GM19468 (cell line): ENCODE measurements around the gene NCK2.
A peak's percentile ranks its signal among the peaks of the same experiment; 100 is the strongest.

Source experiments
- ATAC-seq: cut with Tn5 transposase; IDR thresholded peaks from one replicate; pipeline ENCODE4 v1.9.1; 2021; ENCODE audit warnings: mild to moderate bottlenecking, moderate library complexity, moderate number of reproducible peaks; ENCODE audit not compliant: unreplicated experiment; ENCODE audit errors: extremely low read depth

Gene NCK2

DNA sequence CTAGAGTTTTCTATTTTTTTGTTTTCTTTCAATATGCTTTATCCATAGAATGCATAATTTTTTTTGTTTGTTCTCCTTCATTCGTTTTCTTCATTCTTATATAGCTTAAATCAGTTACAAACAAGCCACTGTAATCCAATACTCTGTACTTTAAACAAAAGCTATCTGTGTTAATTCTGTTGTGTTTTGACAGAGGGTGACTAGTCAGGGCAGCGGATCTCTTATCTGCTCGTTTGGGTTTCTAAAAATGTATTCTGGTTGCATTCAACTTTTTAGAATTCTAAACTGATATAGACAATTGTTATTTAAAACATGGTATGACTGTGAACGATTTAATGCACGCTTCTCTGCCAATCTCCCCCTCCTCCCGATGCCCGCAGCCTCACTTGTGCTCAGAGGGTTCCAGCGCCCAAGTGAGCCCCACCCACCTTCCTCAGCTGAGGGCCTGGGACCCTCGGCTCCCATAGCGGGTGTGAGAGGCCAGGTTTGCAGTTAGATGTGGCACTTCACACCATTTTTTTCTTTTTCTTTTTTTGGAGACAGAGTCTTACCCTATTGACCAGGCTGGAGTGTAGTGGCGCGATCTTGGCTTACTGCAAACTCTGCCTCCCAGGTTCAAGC lies 44.1 kb downstream of the NCK2 start:
- ATAC-seq = no peak

DNA sequence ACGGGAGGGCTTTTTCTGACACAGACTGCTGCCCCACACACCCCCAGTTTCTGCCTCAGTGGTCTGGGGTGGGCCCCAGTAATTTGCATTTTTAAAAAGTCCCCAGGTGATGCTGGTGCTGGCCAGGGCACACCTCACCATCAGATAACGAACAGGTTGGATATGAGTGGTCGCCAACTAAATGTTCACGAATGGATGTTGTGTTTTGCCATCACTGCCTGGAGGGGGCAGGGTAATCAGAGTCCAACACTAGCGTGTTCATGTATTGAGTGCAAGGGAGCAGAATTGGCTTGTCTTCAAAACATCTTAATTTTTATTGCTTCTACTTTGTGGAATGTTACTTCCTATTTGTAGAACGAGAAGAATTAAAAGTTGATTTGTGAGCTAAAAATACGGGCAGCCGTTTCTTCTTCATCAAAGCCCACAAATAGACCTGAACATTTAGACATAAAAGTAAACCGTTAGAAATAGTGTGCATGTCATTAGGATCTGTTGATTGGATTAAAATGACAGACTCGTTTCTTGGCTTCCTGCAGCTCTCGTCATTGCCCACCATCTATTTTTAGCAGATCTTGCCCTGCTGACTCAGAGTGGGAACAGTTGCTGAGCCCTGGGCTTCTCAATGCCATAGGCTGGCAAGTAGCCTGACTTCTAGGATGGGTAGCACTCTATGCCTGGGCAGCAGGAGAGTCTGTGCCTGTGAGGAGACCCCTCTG lies 45.2 kb downstream of the NCK2 start:
- peak; percentile 66 for ATAC-seq

- ATAC-seq = peak; percentile 9
Measured at GRCh38 chr2:105790461-105791149, 45.9 kb downstream of the NCK2 start.

DNA sequence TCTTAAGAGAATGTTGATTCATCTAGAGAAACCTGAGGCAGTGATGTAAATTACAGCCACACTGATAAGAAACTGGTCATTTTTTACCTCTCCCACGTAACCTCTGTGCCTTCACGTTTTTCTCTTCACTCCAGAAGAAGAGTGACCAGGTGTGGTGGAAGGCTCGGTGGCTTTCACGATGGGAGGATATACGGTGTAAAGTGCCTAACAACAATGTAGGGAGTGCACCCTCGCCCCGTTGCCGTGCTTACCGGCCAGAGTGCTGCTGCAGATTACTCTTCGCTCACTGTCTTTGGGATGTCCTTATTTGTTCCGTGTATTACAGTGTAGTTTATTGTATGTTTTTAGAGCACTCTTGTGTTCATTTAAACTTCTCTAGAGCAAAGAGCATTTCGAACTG lies 46.5 kb downstream of the NCK2 start:
- ATAC-seq = no peak

- ATAC-seq = no peak
Measured at GRCh38 chr2:105792561-105792960, 47.8 kb downstream of the NCK2 start.

DNA sequence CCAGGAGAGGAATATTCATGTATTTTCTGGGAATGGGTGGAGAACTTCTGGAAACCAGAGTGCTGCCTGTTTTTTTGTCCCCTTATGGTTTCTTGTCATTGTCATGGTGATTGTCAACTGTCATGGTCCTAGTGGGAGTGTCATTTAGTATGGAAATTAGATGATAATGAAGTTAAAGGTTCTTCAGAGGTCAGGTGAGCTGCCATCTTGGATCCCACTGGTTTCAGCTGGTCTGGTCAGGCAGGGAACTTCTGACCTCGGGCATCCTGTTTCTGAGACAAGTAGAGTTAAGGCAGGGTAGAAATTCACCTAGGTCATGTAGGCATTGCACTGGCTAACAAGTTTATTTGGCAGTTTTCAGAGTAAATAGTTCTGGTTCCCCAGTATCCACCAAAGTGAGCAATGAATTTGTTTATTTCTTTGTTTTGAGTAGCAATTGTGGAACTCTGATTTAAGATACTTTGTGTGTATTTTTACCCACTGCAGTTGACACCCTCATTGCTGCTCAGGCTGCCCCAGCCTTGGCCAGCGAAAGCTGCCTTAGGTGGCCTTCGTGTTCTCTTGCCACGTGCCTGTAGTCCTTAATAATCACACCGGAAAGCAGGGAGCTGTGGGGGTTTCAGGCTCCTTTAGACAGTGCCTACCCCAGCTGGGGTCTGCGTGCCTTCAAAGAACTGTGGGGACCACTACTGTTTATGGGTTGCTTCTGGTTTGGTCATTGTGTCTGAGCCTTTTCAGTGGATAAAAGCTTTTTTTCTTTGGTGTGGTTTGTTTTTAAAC lies 48.7 kb downstream of the NCK2 start:
- ATAC-seq = no peak

- no peak for ATAC-seq
Measured at GRCh38 chr2:105794926-105795574, 50.3 kb downstream of the NCK2 start.

DNA sequence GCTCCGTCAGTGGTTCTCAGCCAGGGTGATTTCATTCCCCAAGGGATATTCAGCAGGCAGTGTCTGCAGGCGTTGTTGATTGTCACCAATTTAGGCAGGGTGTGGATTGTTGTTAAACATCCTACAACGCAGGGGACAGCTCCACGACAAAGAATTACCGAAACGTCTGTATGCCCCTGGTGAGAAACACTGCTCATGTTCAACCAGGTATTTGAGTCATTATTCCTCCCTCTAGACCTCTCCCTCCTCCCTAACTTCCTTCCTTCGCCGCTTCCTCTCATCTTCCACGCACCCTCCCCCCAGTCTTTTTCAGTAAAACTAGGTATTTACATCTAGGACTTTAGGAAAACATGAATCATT lies 50.8 kb downstream of the NCK2 start:
- no peak for ATAC-seq

DNA sequence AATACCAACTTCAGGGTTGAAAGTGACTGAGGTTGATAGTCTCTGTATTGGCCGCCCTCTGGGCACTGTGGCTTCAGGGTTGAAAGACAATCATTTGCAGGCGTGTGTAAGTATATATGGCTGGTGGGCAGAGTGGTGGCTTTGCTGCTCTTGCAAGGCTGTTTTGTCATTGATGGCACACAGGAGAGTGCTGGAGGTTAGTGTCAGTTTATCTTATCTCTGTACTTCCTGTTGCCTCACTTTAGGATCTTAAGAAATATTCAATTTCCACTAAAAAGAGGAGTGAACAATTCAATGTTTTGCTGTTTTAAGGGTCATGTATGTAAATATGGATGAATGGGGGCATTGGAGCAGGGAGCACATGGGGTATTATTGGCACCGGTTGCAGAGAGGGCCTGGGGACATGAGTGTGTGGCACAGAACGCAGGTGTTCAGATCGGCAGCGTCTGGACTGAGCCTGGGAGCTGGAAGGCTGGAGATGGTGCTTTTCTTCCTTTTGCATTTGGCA lies 51.5 kb downstream of the NCK2 start:
- no peak for ATAC-seq

DNA sequence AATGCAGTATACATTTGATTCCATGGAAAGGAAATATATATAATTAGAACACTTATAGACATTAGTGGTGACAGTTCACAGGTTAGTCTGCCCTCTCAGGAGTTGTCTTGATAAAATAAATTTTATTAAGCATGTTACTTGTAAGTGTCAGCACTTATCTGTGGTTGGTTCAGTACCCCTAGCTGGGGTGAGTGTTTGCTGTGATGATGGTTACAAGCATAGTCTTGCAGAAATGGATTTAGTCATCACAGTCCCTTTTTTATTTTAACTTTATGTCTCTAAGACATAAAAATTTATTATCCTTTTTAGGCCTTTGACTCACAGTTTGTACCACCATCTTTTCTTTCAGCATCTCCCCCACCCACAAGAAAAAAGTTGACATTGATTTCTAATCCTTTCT lies 52.1 kb downstream of the NCK2 start:
- ATAC-seq = no peak

DNA sequence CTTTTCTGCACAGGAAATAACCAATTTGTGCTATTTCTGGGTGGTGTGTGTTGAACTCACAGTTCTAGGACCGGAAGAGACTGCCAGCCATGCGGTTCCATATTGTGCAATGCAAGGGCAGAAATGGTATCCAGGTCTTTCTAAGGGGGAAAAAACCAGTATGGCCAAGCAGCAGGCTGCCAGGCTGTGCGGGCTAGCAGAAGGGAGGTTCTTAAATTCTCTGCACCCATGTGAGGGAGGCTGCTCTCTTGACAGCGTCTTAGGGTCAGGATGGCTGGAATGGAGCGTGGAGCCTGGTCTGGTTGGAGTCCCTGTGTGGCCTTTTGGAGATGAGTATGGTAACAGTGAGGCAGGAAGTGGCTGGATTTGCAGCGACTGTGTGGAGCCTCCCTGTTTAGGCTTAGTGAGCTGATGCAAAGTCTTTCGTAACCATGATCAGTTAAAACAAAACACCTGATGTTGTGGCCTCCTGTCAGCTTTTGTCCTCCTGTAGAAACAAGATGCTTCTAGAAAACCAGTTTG lies 52.6 kb downstream of the NCK2 start:
- ATAC-seq = peak; percentile 21

GRCh38 chr2:105798595-105798994 lies 53.9 kb downstream of the NCK2 start:
- no peak for ATAC-seq

DNA sequence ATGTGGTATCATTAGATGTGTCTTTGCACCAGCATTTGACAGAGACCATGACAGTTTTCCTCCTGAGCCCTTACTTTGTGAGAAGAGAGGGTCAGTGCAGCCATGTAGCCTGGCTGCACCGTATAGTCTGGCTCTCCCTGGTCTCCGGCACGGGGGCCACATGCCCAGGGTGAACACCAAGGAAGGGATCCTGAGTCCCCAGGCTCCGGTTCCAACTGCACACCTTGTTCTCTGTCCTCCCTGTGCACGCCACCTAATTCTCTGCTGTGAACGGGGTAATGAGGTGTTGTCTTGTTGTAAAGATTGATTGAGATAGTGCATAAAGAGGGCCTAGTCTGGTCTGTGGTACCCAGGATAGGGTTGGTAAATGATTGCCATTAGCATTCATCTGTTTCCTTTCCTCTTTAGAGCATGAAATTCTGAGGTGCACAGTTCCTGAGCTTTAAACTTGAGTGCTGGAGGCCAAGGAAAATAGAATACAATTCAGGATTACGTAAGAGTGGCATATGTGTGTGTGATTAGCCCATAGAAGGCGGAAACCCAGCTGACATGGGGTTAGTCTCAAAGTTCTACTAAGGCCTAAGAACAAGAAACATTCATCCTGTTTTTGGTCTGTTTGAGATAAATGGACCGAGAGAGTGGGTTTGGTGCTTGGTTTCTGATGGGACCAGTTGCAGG lies 55.5 kb downstream of the NCK2 start:
- ATAC-seq = no peak

DNA sequence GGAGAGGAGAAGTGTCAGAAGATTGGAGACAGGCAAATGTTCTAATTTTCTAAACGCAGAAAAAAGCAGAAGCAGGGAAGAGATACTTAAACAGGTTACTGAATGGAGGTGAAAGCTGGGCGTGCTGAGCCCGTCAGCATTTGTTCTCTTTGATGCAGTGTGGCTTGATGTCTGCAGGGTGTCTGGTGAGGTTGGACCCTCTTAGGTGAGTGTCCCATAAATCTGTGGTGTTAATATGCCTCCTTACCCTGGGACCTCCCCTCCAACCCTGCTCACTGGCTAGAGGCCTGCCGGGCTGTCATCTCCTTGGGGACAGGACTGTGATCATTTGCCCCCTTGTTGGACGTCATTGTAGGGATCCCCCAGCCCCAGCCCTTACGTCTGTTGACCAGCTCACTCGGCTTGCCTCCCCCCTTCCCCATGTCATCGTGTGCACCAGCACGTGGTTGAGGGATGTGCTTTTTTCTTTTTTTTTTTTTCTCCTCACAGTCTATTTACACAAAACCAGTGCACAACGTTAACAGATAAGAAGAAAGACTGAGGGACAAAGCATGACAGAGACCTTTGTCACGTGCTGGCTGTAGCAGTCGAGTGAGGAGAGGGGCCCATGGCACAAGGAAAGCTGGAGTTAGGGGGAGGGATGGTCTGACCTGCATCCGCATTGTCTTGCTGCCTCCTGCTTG lies 56.4 kb downstream of the NCK2 start:
- ATAC-seq = no peak

- no peak for ATAC-seq
Measured at GRCh38 chr2:105801961-105802360, 57.2 kb downstream of the NCK2 start.

- ATAC-seq = peak; percentile 57
Measured at GRCh38 chr2:105802587-105802986, 57.9 kb downstream of the NCK2 start.

DNA sequence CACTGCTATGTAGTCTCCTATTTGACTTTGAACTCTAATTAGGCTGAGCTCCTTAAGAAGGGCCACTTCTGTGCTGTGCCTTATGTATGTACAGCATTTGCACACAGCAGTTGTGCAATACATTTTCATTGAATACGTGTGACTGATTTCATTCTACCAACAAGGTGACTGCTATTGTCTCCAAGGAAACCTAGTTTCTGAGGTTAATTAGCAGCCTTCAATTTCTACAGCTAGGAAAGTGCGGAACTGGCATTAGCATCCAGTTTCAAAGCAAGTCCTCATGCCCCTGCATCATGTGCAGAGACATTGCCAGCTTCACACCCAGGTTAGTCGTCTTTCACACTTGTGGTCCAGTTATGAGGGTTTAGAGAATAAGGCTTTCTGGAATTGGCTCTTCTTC lies 58.6 kb downstream of the NCK2 start:
- no peak for ATAC-seq

DNA sequence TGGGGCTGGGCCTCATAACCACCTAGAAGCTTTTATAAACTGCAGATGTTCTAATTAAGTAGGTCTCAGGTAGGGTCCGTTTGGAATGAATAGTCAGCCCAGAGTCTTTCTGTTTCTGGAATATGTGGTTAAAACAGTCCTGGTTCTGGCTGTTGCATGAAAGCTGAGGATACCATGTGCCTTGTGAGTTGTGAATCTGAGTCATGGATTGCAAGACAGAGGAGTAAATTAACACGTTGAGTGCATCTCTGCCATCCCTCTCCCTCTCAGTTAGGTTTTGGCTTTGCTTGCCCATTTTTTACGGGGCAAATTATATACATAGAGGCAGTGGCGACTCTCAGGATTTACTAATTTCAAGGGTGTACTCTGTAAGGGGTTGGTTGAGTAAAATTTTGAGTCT lies 59.1 kb downstream of the NCK2 start:
- no peak for ATAC-seq

DNA sequence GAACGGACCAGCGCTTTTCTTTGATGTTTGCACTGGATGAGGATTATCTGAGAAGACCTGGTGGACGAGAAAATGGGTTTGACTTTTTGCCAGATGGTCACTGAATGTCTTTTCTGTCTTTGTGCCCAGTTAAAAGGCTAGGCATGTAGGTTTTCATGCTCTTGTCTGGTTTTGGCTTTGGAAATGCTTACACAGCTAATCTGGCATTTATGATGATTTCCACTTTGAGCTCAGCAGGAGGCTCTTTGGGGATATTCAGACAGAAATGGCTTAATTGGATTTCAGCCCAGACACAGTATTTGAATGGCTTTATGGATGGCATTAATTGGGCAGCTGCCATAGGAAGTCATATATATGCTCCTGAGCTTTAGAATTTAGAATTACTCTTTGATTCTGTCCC lies 59.6 kb downstream of the NCK2 start:
- no peak for ATAC-seq
